Smooth muscle cell (in vitro differentiated cells): ENCODE measurements around the gene EFNA2. TPM values are rescaled to one million over a fixed set of nuclear protein-coding genes. Genes with fewer than 3 reads are reported as not detected.
"Not testable (repeated sequence)": the region's sequence is repeated elsewhere in the genome, so short reads cannot be mapped to it uniquely, and the experiment has no call there.

Experiments used
- DNase-seq: peaks from one replicate; lab custom pipeline; 2025; ENCODE audit not compliant: unreplicated experiment; lab: John Stamatoyannopoulos, UW
- H2AFZ ChIP-seq: fragments of 200-600 bp; sonication (generic); 2 replicates; pipeline ENCODE4 v1.6.0; 2016; ENCODE audit warnings: antibody characterized with exemption, low read depth, mild to moderate bottlenecking
- H3F3A ChIP-seq: fragments of 200-600 bp; sonication (generic); 2 replicates; pipeline ENCODE4 v1.6.0; 2017; ENCODE audit warnings: antibody characterized with exemption, low read depth
- H3K27ac ChIP-seq: fragments of 200-600 bp; sonication (generic); 2 replicates; pipeline ENCODE4 v1.5.1; 2016; ENCODE audit warnings: low read depth, mild to moderate bottlenecking
- H3K27me3 ChIP-seq: fragments of 200-600 bp; sonication (generic); 2 replicates; pipeline ENCODE4 v1.6.1; 2016; ENCODE audit warnings: low read depth, mild to moderate bottlenecking
- H3K36me3 ChIP-seq: fragments of 200-600 bp; sonication (generic); 2 replicates; pipeline ENCODE4 v1.5.1; 2016; ENCODE audit warnings: low read depth
- H3K4me1 ChIP-seq: fragments of 200-600 bp; sonication (generic); 2 replicates; pipeline ENCODE4 v1.5.1; 2016; ENCODE audit warnings: low read depth
- H3K4me2 ChIP-seq: fragments of 200-600 bp; sonication (generic); 2 replicates; pipeline ENCODE4 v1.6.0; 2016; ENCODE audit warnings: mild to moderate bottlenecking
- H3K4me3 ChIP-seq: fragments of 200-600 bp; sonication (generic); 2 replicates; pipeline ENCODE4 v1.5.1; 2016; ENCODE audit warnings: mild to moderate bottlenecking
- H3K79me2 ChIP-seq: fragments of 200-600 bp; sonication (generic); 2 replicates; pipeline ENCODE4 v1.6.0; 2016; ENCODE audit warnings: low read depth, mild to moderate bottlenecking
- H3K9ac ChIP-seq: fragments of 200-600 bp; sonication (generic); 2 replicates; pipeline ENCODE4 v1.6.0; 2016; ENCODE audit warnings: low read depth
- H3K9me3 ChIP-seq: fragments of 200-600 bp; sonication (generic); replicated peaks from 2 replicates; pipeline ENCODE4 v1.5.1; 2016; ENCODE audit warnings: low read depth
- H4K20me1 ChIP-seq: fragments of 200-600 bp; sonication (generic); 2 replicates; pipeline ENCODE4 v1.6.0; 2016; ENCODE audit warnings: low read depth
- WGBS: methylation state at CpG from one replicate; pipeline ENCODE4 v1.1.7; 2016; ENCODE audit warnings: low lambda C conversion rate; 5-methylcytosine and 5-hydroxymethylcytosine counted together
- polyA plus RNA-seq: library from polyadenylated mRNA; unstranded; fragments of >200 nt; fragmentation: Nextera tagmentation; extraction: Ambion mirVana; gene quantifications from 2 replicates; pipeline ENCODE4 v1.2.1, GENCODE V29; 2016
- total RNA-seq: library from RNA; depleted of rRNA; stranded (reverse); fragments of >200 nt; gene quantifications from 2 replicates; pipeline ENCODE4 v1.2.3, GENCODE V29; 2014
- TF ChIP-seq, protein P1 (sequence below): fragments of 200-600 bp; sonication (generic); IDR thresholded peaks from 2 replicates; pipeline ENCODE4 v1.5.1; 2017; ENCODE audit warnings: borderline replicate concordance, mild to moderate bottlenecking, antibody characterized with exemption; ENCODE audit not compliant: insufficient read depth, poor library complexity, severe bottlenecking

Gene EFNA2
- total and polyA plus RNA-seq, 2 experiments from 2014 or later, result 0.89 to 6.2 TPM

DNA sequence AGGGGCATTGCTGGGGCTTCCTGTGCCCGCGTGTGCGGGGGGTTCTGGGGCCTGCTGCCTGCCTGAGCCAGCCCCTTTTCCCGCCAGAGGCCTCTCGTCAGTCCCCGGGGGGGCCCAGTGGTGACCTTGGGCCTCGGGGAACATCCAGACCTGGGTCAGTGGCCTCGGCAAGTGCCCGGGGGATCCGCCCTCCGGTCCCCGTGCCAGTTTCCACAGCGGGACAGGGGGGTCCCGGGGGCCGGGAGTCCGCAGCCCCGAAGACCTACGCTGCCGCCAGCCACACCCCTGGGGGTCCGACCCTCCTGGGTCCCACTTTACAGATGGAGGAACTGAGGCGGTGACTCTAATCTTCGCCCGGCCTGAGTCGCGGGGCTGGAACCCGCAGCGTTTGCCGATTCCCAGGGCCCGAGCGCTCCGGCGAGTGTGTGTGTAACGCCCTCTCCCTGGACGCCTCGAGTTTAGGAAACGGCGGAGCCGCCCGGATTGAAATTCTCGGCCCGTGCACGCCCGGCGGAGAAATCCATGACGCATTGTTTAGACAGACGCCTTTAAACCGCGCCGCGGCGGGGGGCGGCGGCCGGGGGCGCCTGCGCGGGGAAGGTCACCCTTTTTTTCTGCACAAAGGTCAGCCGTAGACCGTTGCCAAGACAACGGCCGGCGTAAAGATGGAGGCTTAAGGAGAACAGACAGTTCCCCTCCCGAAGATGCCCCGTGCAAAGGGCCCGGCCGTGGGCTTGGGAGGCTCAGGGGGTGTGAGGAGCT, 39.3 kb downstream of the EFNA2 start:
- Histone ChIP-seq H3K4me2 (no peak overlapping the region), H4K20me1 (no peaks in the 10 kb centered on the region), H2AFZ (no peak overlapping the region), H3K36me3 (no peaks in the 10 kb centered on the region), H3K27ac (no peak overlapping the region), H3K9ac (no peak overlapping the region), H3F3A (no peaks in the 10 kb centered on the region), H3K9me3 (no peaks in the 10 kb centered on the region), H3K27me3 (no peaks in the 10 kb centered on the region), H3K4me3 (no peak overlapping the region), H3K4me1 (no peaks in the 10 kb centered on the region), H3K79me2 (no peaks in the 10 kb centered on the region)
- WGBS, result 90% methylated on average over 60 of the region's 66 CpGs
- no peak for DNase-seq
- TF ChIP-seq, protein P1, sequence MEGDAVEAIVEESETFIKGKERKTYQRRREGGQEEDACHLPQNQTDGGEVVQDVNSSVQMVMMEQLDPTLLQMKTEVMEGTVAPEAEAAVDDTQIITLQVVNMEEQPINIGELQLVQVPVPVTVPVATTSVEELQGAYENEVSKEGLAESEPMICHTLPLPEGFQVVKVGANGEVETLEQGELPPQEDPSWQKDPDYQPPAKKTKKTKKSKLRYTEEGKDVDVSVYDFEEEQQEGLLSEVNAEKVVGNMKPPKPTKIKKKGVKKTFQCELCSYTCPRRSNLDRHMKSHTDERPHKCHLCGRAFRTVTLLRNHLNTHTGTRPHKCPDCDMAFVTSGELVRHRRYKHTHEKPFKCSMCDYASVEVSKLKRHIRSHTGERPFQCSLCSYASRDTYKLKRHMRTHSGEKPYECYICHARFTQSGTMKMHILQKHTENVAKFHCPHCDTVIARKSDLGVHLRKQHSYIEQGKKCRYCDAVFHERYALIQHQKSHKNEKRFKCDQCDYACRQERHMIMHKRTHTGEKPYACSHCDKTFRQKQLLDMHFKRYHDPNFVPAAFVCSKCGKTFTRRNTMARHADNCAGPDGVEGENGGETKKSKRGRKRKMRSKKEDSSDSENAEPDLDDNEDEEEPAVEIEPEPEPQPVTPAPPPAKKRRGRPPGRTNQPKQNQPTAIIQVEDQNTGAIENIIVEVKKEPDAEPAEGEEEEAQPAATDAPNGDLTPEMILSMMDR, result no peak

DNA sequence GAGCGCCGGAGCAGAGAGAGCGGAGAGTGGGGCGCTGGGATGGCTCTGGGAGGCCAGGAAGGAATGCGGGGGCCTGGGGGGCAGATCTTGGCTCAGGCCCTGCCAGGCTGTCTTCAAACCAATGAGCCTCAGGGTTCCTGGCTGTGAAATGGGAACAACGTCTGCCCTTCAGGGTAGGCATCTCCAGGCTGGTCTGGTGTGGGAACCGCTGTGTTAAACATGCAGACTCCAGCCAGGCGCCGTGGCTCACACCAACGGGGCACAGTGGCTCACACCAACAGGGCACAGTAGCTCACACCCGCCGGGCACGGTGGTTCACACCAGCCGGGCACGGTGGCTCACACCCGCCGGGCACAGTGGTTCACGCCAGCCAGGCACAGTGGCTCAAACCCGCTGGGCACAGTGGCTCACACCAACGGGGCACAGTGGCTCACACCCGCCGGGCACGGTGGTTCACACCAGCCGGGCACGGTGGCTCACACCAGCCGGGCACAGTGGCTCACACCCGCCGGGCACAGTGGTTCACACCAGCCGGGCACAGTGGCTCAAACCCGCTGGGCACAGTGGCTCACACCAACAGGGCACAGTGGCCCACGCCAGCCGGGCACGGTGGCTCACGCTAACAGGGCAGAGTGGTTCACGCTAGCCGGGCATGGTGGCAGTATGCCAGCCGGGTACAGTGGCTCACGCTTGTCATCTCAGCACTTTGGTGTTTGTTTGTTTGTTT, 40.1 kb downstream of the EFNA2 start:
- TF ChIP-seq, protein P1, result no peak
- Histone ChIP-seq H3K4me1 (no peaks in the 10 kb centered on the region), H3K36me3 (no peaks in the 10 kb centered on the region), H3K79me2 (no peaks in the 10 kb centered on the region), H3K27ac (no peak overlapping the region), H3F3A (no peaks in the 10 kb centered on the region), H3K9ac (no peak overlapping the region), H2AFZ (no peak overlapping the region), H3K4me3 (no peak overlapping the region), H3K9me3 (no peaks in the 10 kb centered on the region), H3K4me2 (no peak overlapping the region), H4K20me1 (no peaks in the 10 kb centered on the region), H3K27me3 (no peaks in the 10 kb centered on the region)
- no peak for DNase-seq
- 97% methylated on average over 36 of the region's 38 CpGs for WGBS

DNA sequence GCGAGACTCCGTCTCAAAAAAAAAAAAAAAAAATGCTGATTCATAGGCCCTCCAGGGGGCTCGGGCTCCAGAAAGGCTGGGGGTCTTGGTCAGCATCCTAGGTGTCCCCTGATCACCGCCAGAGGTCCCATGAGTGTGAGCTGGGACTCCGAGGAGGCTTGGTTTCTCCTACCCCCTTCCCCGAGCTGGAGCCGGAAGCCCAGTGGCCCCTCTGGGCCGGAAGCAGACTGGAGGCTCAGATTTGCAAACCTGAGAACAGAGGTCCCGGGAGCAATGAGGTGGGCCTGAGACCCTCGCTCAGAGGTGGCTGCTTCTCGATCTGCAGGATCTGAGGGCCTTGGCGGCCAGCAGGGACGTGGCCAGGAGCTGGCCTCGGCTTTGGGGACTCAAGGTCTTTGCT, 41.5 kb downstream of the EFNA2 start:
- Histone ChIP-seq H3K4me1 (no peaks in the 10 kb centered on the region), H2AFZ (no peak overlapping the region), H3K36me3 (no peaks in the 10 kb centered on the region), H3F3A (no peaks in the 10 kb centered on the region), H3K27ac (no peak overlapping the region), H3K79me2 (no peaks in the 10 kb centered on the region), H3K4me3 (no peak overlapping the region), H3K9me3 (no peaks in the 10 kb centered on the region), H4K20me1 (no peaks in the 10 kb centered on the region), H3K27me3 (no peaks in the 10 kb centered on the region), H3K9ac (no peak overlapping the region), H3K4me2 (no peak overlapping the region)
- TF ChIP-seq, protein P1, result no peak
- WGBS, result 93% methylated on average over 12 of the region's 14 CpGs
- no peak for DNase-seq

DNA sequence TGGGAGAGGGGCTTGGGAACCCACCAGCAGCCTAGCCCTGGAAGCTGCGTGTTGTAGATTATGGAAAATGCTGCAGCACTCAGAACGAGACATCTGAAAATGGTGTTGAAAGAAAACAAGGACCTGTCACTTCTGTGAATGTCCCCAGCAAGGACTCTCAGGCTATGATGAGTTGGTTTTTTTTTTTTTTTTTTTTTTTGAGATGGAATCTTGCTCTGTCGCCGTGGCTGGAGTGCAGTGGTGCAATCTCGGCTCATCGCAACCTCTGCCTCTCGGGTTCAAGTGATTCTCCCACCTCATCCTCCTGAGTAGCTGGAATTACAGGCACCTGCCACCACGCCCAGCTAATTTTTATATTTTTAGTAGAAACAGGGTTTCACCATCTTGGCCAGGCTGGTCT, 46.5 kb downstream of the EFNA2 start:
- not testable (repeated sequence) for H3K9me3 ChIP-seq, H3K9ac ChIP-seq, DNase-seq, H4K20me1 ChIP-seq, H3K27me3 ChIP-seq, H3K4me1 ChIP-seq, H3K36me3 ChIP-seq, H3F3A ChIP-seq, H3K27ac ChIP-seq, H3K79me2 ChIP-seq, H3K4me3 ChIP-seq, H3K4me2 ChIP-seq, H2AFZ ChIP-seq
- WGBS, result 80% methylated on average over 4 of the region's 8 CpGs
